Activated T-cell treated with anti-CD3 and anti-CD28 coated beads, Interleukin-2, amount 50 U/mL, for 4 hours (primary cell): Measurements from ENCODE around the gene CLEC4E. TPM values are rescaled to one million over a fixed set of nuclear protein-coding genes. Genes with fewer than 3 reads are reported as not detected.
"Not testable (repeated sequence)": the region's sequence is repeated elsewhere in the genome, so short reads cannot be mapped to it uniquely, and the experiment has no call there.

Experiments used
- ATAC-seq, 2 donors: fragments of 200-7000 bp; cut with Tn5 transposase; one replicate each; pipeline ENCODE4 v1.10.0; 2021
- DNase-seq: peaks from one replicate; pipeline ENCODE4 v3.0.0-alpha.2; 2020
- H3K27me3 Mint-ChIP-seq: one replicate; pipeline ENCODE4 v1.8.0; 2021; ENCODE audit warnings: low read depth, mixed read lengths
- H3K36me3 Mint-ChIP-seq: one replicate; pipeline ENCODE4 v1.8.0; 2022; ENCODE audit warnings: mixed read lengths; ENCODE audit not compliant: insufficient read depth
- H3K4me1 Mint-ChIP-seq: one replicate; pipeline ENCODE4 v1.8.0; 2021; ENCODE audit warnings: low read depth, mixed read lengths
- H3K4me3 Mint-ChIP-seq: one replicate; pipeline ENCODE4 v1.8.0; 2021; ENCODE audit warnings: mild to moderate bottlenecking, moderate library complexity, mixed read lengths
- H3K9me3 Mint-ChIP-seq: one replicate; pipeline ENCODE4 v1.8.0; 2021; ENCODE audit warnings: mixed read lengths
- total RNA-seq, 3 donors: library from RNA; stranded (reverse); gene quantifications; one replicate each; pipeline ENCODE4 v1.2.1, GENCODE V29; 2021

CLEC4E gene
- total RNA-seq, 3 donors from 2014 or later: not detected

DNA sequence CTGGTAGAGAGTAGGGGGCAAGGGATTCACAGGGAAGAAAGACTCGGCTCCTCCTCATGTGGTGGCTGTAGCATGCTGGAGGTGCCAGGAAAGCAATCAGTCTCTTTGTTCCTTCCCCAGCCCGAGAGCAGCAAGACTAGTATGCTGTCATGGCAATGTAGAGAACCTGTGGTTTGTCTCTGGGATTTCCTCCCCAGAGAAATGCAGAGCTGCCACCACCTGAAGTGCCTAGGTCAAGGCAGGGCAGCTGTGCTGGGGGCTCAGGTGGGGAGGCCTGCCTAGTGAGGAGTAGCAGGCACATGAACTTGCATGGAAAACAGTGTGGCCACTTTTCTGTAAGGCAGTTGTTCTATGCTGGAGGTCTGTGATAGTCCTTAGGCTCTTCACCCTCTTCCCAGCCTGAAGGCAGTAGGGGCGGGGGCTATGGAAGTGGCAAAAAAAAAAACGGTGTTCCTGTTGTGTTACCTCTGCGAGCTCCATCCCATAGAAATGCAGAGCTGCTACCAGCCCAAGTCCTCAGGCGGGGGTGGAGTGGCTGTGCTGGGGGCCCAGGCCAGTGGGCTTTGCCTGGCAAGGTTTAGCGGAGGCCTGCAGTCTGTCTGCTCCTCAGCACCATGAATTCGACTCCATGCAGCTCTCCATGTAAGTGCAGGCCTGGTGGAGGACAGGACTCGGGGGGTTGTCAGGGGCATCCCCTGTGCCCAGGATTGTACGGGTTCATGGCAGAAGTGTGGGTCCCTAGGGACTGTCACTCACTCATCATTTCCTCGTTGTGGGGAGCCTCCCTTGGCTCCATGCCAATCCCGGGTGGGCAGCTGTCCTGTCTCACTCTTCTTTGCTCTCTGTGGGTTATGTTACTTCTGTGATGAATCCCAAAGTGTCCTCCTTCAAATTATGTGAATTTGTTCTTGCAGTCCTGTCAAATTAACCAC, 31.5 kb downstream of the CLEC4E start:
- DNase-seq (no peak), ATAC-seq (no peak)
- H3K9me3 Mint-ChIP-seq: no peaks in the 10 kb centered on the region
- no peak overlapping the region for H3K4me3 Mint-ChIP-seq
- peaks cover 13% of the 10 kb centered on the region for H3K27me3 Mint-ChIP-seq
- H3K36me3 Mint-ChIP-seq: no peaks in the 10 kb centered on the region
- no peaks in the 10 kb centered on the region for H3K4me1 Mint-ChIP-seq

DNA sequence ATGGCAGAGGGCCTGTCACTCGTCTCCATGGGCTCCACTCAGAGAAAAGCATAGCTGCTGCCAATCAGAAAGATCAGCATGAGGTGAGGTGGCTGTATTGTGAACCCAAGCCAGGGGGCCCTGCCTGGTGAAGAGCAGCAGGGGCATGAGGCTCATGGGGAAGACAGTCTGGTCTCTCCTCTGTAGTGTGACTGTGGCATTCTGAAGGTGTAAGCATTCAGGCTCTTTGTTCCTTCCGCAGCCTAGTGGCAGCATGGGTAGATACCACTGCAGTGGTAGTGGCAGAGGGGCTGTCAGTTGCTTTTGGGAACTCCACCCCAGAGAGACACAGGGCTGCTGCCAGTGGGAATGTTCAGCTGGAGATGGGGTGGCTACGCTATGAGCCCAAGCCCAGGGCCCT, 32.5 kb downstream of the CLEC4E start:
- no peaks in the 10 kb centered on the region for H3K36me3 Mint-ChIP-seq
- no peaks in the 10 kb centered on the region for H3K4me1 Mint-ChIP-seq
- H3K27me3 Mint-ChIP-seq: peaks cover 8% of the 10 kb centered on the region
- no peaks in the 10 kb centered on the region for H3K9me3 Mint-ChIP-seq
- no peak overlapping the region for H3K4me3 Mint-ChIP-seq
- no peak for DNase-seq
- ATAC-seq: no peak

DNA sequence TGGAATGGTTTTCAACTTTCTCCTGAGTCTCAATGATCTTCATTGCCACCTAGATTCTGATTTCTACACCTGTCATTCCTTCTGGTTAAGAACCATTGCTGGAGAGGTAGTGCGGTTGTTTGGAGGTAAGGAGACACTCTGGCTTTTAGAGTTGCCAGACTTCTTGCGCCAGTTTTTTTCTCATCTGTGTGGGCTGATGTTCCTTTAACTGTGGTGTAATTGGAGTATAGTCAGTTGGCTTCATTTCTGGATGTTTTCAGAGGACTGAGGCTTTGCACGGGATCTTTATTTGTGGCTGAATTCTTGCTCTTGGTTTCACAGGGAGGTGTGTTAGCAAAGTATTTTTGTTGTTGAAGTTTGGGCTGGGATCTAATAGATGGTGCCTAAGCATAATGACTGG, 33.1 kb downstream of the CLEC4E start:
- H3K36me3 Mint-ChIP-seq: no peaks in the 10 kb centered on the region
- ATAC-seq: no peak
- no peaks in the 10 kb centered on the region for H3K4me1 Mint-ChIP-seq
- H3K9me3 Mint-ChIP-seq: no peaks in the 10 kb centered on the region
- no peak overlapping the region for H3K4me3 Mint-ChIP-seq
- H3K27me3 Mint-ChIP-seq: peaks cover 8% of the 10 kb centered on the region
- no peak for DNase-seq

DNA sequence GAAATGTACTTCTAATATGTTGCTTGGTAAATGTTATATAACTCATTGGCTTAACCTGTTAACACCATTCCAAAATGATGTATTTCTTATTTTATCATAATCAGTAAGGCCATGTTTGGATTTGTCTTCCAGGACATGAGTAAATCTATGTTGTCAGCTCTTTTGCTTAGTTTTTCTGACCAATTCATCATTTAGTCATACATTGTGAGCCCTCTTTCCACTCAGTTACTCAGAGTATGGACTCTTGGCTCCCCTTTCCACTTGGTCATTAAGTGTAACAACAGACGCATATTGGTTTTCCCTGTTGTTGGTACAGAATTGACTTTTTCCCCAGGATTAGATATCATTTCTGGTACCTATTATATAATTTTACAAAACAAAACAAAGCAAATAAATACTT, 36.4 kb downstream of the CLEC4E start:
- Mint-ChIP-seq H3K4me3 (no peak overlapping the region), H3K4me1 (peaks cover 4% of the 10 kb centered on the region), H3K9me3 (no peaks in the 10 kb centered on the region), H3K27me3 (peaks cover 2% of the 10 kb centered on the region), H3K36me3 (no peaks in the 10 kb centered on the region)
- ATAC-seq (no peak), DNase-seq (no peak)

DNA sequence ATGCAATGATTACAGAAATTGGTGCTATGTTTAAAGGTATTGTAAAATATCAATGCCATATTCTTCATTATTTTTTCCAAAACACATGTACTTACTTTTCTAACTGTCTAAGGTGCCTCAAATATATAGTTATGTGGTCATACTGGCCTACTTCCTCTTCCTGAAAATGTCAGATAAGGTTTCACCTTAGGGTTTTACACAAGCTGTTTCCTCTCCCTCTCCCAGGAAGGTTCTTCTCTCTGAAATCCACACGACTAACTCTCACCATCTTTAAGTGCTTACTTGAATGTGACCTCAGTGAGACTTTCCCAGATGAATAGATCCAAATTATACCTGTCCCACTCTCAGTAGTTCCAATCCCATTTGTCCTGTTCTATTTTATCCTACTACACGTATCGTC, 39.0 kb downstream of the CLEC4E start:
- Mint-ChIP-seq H3K4me3 (no peak overlapping the region), H3K9me3 (no peaks in the 10 kb centered on the region), H3K36me3 (no peaks in the 10 kb centered on the region), H3K4me1 (peaks cover 4% of the 10 kb centered on the region), H3K27me3 (no peaks in the 10 kb centered on the region)
- ATAC-seq: no peak
- no peak for DNase-seq

DNA sequence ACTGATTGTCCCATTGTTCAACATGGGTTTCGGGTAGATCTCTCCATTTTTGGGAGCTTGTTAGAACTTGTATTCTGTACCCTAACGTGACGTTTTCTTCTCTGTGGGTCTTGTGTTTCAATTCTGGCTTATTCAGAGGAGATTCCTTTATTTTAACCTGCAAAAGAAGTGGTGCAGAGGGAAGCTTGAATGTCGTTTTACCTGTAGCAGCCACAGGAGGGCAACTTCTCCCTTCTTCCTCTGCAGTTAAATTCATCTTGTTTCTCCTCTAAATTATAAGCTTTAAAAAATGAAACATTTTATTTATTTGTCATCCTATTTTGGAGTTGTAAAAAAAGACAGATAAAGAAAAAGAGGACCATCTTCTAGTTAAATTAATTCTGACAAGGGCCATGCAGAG, 41.1 kb downstream of the CLEC4E start:
- Mint-ChIP-seq H3K9me3 (no peaks in the 10 kb centered on the region), H3K27me3 (no peaks in the 10 kb centered on the region), H3K36me3 (no peaks in the 10 kb centered on the region), H3K4me3 (no peak overlapping the region), H3K4me1 (peaks cover 4% of the 10 kb centered on the region)
- DNase-seq (no peak), ATAC-seq (no peak)

DNA sequence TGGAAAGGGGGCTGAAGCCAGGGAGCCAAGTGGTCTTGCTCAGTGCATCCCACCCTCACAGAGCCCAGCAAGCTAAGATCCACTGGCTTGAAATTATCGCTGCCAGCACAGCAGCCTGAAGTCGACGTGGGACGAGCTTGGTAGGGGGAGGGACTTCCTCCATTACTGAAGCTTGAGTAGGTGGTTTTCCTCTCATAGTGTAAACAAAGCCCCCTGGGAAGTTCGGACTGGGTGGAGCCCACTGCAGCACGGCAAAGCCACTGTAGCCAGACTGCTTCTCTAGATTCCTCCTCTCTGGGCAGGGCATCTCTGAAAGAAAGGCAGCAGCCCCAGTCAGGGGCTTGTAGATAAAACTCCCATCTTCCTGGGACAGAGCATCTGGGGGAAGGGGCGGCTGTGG, 44.6 kb downstream of the CLEC4E start:
- not testable (repeated sequence) for H3K9me3 Mint-ChIP-seq, DNase-seq, ATAC-seq, H3K27me3 Mint-ChIP-seq, H3K4me3 Mint-ChIP-seq, H3K36me3 Mint-ChIP-seq
- H3K4me1 Mint-ChIP-seq: peaks cover 20% of the 10 kb centered on the region

DNA sequence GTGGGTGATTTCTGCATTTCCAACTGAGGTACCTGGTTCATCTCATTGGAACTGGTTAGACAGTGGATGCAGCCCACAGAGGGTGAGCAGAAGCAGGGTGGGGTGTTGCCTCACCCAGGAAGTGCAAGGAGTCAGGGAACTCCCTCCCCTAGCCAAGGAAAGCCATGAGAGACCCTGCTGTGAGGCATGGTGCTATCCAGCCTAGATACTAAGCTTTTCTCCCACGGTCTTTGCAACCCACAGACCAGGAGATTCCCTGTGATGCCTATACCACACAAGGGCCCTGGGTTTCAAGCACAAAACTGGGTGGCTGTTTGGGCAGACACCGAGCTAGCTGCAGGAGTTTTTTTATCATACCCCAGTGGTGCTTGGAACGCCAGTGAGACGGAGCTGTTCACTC, 45.0 kb downstream of the CLEC4E start:
- not testable (repeated sequence) for H3K9me3 Mint-ChIP-seq, DNase-seq, ATAC-seq, H3K36me3 Mint-ChIP-seq, H3K27me3 Mint-ChIP-seq, H3K4me3 Mint-ChIP-seq
- peaks cover 20% of the 10 kb centered on the region for H3K4me1 Mint-ChIP-seq

DNA sequence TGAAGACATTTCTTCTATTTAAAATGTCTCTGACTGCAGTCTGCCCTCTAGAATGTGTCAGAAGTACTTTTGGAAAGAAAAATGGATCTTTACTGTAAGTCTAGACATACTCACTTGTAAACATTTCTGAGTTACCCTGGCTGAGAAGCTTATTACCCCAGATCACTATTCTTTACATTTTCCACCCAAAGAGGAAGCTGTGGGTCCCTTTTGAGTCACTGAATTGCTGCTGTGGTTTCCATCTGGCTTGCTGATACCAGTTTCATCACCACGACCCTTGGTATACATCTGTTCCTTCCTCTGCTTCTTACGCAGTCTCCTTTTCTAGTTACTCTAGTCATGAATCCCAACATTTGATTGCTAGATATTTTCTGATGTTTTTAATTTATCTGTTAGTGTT, 47.6 kb downstream of the CLEC4E start:
- DNase-seq (peak; percentile 16), ATAC-seq (peak; percentile 98)
- Mint-ChIP-seq H3K4me1 (peaks cover 20% of the 10 kb centered on the region), H3K4me3 (no peak overlapping the region), H3K27me3 (no peaks in the 10 kb centered on the region), H3K9me3 (no peaks in the 10 kb centered on the region), H3K36me3 (no peaks in the 10 kb centered on the region)

DNA sequence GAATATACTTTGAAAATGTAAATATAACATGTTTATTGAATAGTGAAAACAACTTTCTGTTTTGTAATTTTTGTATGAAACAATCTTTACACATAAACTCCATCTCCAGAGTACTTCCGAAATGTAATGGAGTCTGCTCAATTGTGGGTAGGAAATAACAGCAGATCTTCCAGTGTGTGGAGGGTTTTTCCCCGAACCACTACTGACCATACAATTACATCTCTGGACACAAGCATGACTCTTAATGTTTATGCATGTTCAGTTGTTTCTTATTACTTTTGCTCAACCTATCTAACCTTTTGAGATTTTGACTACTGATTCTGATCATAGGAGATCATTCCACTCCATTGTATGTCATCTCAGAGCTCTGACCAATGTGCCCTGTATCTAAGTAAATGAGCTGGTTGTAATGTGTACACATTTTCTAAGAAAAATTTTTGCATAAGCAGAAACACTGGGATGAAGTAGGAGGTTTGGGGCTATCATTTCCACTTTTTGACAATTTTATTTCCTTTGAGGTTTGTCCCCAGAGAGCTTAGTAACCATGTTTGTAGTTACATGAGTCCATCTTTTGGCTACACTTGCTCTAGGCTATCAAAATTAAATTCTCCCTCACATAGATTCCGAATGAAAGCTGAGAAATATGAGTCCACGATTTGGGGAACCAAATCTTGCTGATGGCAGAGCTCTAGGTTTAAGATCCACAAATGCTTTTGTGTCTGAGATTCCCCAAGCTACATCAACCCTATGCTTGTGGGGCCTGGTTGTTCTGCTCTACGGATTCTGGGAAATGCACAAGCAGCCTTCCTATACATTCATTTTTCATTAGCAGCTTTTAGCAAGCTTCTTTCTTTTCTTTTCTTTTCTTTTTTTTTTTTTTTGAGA, 48.8 kb downstream of the CLEC4E start:
- H3K9me3 Mint-ChIP-seq: no peaks in the 10 kb centered on the region
- ATAC-seq (no peak), DNase-seq (no peak)
- H3K36me3 Mint-ChIP-seq: no peaks in the 10 kb centered on the region
- H3K4me1 Mint-ChIP-seq: peaks cover 20% of the 10 kb centered on the region
- H3K4me3 Mint-ChIP-seq: no peak overlapping the region
- no peaks in the 10 kb centered on the region for H3K27me3 Mint-ChIP-seq

Other genes with a start within 250 kb of the CLEC4E start
- not detected for gene CLEC6A, start 84.9 kb downstream of the CLEC4E start, total RNA-seq
- gene CLEC4D, start 27.4 kb downstream of the CLEC4E start, total RNA-seq: not detected
- gene AICDA, start 72.0 kb upstream of the CLEC4E start, total RNA-seq: not detected
- not detected for gene MFAP5, start 121.9 kb upstream of the CLEC4E start, total RNA-seq
- 1 to 10 TPM; 5.7 to 7.7 (median 6.0) TPM for gene RIMKLB, start 157.1 kb upstream of the CLEC4E start, total RNA-seq